ENCODE data around the gene PDZK1IP1. TPM values are rescaled to one million over a fixed set of nuclear protein-coding genes. Genes with fewer than 3 reads are reported as not detected.

The PDZK1IP1 gene
- total and polyA plus RNA-seq, 2 of the 13 experiments (the other 11 are each of a cell fraction or from before 2014, with no cell fraction given) = 0.24 to 1.6 TPM

DNA sequence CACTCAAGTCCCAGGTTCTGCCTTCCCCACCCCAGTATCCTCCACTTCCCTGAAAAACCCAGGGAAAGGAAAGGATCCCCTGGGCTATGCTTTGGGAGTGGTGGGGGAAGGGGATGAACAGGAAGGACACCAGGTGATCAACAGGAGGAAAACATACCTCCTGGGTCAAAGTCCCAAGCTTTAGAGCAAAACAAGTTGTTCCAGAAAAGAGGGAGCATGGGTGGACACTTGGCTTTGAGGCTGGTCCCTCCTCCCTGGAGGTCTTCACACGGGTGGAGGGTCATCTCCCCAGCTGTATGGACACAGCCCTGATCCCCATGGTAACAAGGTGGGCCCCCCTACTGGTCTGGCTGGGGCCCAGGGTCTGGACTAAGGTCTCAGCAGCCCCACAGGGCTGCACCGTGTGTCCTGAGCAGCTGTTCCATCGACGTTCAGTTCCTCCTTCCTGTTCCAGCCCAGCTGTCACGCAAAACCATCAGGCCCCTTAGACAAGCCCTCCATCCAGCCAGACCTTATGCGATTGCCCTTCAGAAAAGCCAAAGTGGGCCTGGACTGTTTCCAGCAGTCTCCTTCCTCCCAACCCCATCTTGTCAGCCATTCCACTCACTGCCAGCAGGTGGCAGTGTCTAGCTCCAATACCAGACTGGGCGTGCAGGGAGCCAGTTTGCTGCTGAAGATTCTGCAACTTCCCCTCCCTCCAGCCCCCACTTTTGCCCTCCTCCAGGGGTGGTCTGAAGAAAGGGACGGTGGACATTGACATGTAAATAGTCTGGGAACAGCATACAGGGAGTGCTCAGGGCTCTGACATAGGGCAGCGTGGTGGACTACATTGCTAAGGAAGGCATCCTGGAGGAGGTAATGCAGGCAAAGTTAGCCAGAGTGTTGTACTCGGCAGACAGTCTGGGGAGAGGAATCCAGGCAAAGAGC, 2.9 kb upstream of the PDZK1IP1 start (continued):
- TF ChIP-seq JUN (CRISPR knock-in tag; IDR thresholded peaks at IDR 0.05) = no peak
- TF ChIP-seq HHEX (CRISPR knock-in tag; IDR thresholded peaks at IDR 0.05) = no peak
- peak; percentile 80 for TF ChIP-seq RARA (CRISPR knock-in tag; IDR thresholded peaks at IDR 0.05)
- peak; percentile 62; the same call in 1 of the 2 replicates for TF ChIP-seq RFX3 (CRISPR knock-in tag; IDR thresholded peaks at IDR 0.05)
- peak; percentile 45; the same call in 1 of the 2 replicates for TF ChIP-seq ZNF557 (CRISPR knock-in tag; IDR thresholded peaks at IDR 0.05)
- TF ChIP-seq ZNF343 (CRISPR knock-in tag; IDR thresholded peaks at IDR 0.05) = no peak
- TF ChIP-seq RFX5 (IDR thresholded peaks at IDR 0.05; ENCODE audit: low read depth, low read length) = no peak
- no peak for TF ChIP-seq ZNF670 (CRISPR knock-in tag; IDR thresholded peaks at IDR 0.05; ENCODE audit: borderline replicate concordance)
- TF ChIP-seq, protein P1, sequence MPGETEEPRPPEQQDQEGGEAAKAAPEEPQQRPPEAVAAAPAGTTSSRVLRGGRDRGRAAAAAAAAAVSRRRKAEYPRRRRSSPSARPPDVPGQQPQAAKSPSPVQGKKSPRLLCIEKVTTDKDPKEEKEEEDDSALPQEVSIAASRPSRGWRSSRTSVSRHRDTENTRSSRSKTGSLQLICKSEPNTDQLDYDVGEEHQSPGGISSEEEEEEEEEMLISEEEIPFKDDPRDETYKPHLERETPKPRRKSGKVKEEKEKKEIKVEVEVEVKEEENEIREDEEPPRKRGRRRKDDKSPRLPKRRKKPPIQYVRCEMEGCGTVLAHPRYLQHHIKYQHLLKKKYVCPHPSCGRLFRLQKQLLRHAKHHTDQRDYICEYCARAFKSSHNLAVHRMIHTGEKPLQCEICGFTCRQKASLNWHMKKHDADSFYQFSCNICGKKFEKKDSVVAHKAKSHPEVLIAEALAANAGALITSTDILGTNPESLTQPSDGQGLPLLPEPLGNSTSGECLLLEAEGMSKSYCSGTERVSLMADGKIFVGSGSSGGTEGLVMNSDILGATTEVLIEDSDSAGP (CRISPR knock-in tag; IDR thresholded peaks at IDR 0.05; ENCODE audit: borderline replicate concordance) = peak; percentile 56; the same call in 1 of the 2 replicates
- TF ChIP-seq, protein P2, sequence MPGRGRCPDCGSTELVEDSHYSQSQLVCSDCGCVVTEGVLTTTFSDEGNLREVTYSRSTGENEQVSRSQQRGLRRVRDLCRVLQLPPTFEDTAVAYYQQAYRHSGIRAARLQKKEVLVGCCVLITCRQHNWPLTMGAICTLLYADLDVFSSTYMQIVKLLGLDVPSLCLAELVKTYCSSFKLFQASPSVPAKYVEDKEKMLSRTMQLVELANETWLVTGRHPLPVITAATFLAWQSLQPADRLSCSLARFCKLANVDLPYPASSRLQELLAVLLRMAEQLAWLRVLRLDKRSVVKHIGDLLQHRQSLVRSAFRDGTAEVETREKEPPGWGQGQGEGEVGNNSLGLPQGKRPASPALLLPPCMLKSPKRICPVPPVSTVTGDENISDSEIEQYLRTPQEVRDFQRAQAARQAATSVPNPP (CRISPR knock-in tag; IDR thresholded peaks at IDR 0.05) = no peak
- TF ChIP-seq, protein P3, sequence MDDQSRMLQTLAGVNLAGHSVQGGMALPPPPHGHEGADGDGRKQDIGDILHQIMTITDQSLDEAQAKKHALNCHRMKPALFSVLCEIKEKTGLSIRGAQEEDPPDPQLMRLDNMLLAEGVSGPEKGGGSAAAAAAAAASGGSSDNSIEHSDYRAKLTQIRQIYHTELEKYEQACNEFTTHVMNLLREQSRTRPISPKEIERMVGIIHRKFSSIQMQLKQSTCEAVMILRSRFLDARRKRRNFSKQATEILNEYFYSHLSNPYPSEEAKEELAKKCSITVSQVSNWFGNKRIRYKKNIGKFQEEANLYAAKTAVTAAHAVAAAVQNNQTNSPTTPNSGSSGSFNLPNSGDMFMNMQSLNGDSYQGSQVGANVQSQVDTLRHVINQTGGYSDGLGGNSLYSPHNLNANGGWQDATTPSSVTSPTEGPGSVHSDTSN (CRISPR knock-in tag; IDR thresholded peaks at IDR 0.05; ENCODE audit: borderline replicate concordance) = no peak
- TF ChIP-seq NR3C1 (CRISPR knock-in tag; IDR thresholded peaks at IDR 0.05) = no peak
- TF ChIP-seq ZBTB42 (CRISPR knock-in tag; IDR thresholded peaks at IDR 0.05) = no peak
- TF ChIP-seq, protein P4, sequence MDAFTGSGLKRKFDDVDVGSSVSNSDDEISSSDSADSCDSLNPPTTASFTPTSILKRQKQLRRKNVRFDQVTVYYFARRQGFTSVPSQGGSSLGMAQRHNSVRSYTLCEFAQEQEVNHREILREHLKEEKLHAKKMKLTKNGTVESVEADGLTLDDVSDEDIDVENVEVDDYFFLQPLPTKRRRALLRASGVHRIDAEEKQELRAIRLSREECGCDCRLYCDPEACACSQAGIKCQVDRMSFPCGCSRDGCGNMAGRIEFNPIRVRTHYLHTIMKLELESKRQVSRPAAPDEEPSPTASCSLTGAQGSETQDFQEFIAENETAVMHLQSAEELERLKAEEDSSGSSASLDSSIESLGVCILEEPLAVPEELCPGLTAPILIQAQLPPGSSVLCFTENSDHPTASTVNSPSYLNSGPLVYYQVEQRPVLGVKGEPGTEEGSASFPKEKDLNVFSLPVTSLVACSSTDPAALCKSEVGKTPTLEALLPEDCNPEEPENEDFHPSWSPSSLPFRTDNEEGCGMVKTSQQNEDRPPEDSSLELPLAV (CRISPR knock-in tag; conservative IDR thresholded peaks at IDR 0.05; ENCODE audit: low read depth) = no peak
- TF ChIP-seq ZNF382 (CRISPR knock-in tag; IDR thresholded peaks at IDR 0.05; ENCODE audit: borderline replicate concordance) = no peak
- TF ChIP-seq, protein P5, sequence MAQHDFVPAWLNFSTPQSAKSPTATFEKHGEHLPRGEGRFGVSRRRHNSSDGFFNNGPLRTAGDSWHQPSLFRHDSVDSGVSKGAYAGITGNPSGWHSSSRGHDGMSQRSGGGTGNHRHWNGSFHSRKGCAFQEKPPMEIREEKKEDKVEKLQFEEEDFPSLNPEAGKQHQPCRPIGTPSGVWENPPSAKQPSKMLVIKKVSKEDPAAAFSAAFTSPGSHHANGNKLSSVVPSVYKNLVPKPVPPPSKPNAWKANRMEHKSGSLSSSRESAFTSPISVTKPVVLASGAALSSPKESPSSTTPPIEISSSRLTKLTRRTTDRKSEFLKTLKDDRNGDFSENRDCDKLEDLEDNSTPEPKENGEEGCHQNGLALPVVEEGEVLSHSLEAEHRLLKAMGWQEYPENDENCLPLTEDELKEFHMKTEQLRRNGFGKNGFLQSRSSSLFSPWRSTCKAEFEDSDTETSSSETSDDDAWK (CRISPR knock-in tag; IDR thresholded peaks at IDR 0.05) = no peak
- no peak for TF ChIP-seq ZNF883 (CRISPR knock-in tag; IDR thresholded peaks at IDR 0.05; ENCODE audit: not compliant biosample characterization)
- no peak for TF ChIP-seq ZNF567 (CRISPR knock-in tag; IDR thresholded peaks at IDR 0.05; ENCODE audit: borderline replicate concordance)
- TF ChIP-seq POGZ (CRISPR knock-in tag; IDR thresholded peaks at IDR 0.05) = no peak; the same call in 1 of the 2 replicates
- TF ChIP-seq ZFP36 (IDR thresholded peaks at IDR 0.05; ENCODE audit: borderline replicate concordance, low read depth, low read length, partially characterized antibody) = no peak

All from HepG2 (cell line).